K562 (cell line): ENCODE results near the gene SPATA12. TPM values are rescaled to one million over a fixed set of nuclear protein-coding genes. Genes with fewer than 3 reads are reported as not detected.
A peak's percentile ranks its signal among the peaks of the same experiment; 100 is the strongest.

Source experiments
- ATAC-seq: fragments of 200-7000 bp; cut with Tn5 transposase; 3 replicates; pipeline ENCODE4 v1.9.1; 2020; ENCODE audit warnings: moderate library complexity
- BruUV-seq: library from RNA; stranded (reverse); fragments of 400-500 nt; replicated peaks from 2 replicates; lab custom pipeline; 2021; lab: Mats Ljungman, UMichigan
- CTCF ChIA-PET: fragments of 300-600 bp; formaldehyde crosslinking; extraction: SDS; loops from one replicate; lab custom pipeline; 2021; ENCODE audit warnings: low intra/inter-chr PET ratio; lab: Yijun Ruan, JAX
- POLR2A ChIA-PET: fragments of 300-600, 350-650 bp; sonication (Branson Sonifier 250); formaldehyde crosslinking; extraction: SDS; loops from one replicate; lab custom pipeline; 2021; ENCODE audit warnings: antibody characterized with exemption, inconsistent platforms; lab: Yijun Ruan, JAX
- DNase-seq, 4 experiments: peaks; one replicate each; pipeline versions ENCODE4 v3.0.0 to v3.0.0-alpha.2; 2011 to 2018; ENCODE audit warnings: low spot score in 3 of 4, mixed read lengths in 3 of 4; ENCODE audit errors: extremely low read depth in 1 of 4
- FAIRE-seq: peaks from 2 replicates; lab custom pipeline; 2011; peaks lifted over from hg19 to GRCh38; lab: Jason Lieb, UNC
- H2AFZ ChIP-seq: 2 replicates; pipeline ENCODE4 v1.6.0; 2011; ENCODE audit warnings: low read depth, low read length, control low read depth, inconsistent platforms
- H3K27ac ChIP-seq: fragments of 200-600 bp; 3 replicates; pipeline ENCODE4 v1.8.0; 2011; ENCODE audit warnings: low read depth, mild to moderate bottlenecking, control low read depth, inconsistent platforms, low read length, moderate library complexity, mixed read lengths; ENCODE audit errors: extremely low read depth
- H3K27me3 ChIP-seq, 2 experiments: fragments of 300-600 bp in 1 of 2; 2 replicates in 1 of 2; 3 replicates in 1 of 2; pipeline versions ENCODE4 v1.6.0 to v1.8.0; 2011; ENCODE audit warnings: inconsistent platforms in 2 of 2, low read length in 2 of 2, mild to moderate bottlenecking in 1 of 2, mixed read lengths in 1 of 2, moderate library complexity in 1 of 2; ENCODE audit not compliant: control insufficient read depth in 2 of 2, insufficient read depth in 2 of 2
- H3K36me3 ChIP-seq: fragments of 300-600 bp; 3 replicates; pipeline ENCODE4 v1.8.0; 2011; ENCODE audit warnings: mild to moderate bottlenecking, low read length, inconsistent platforms; ENCODE audit not compliant: control insufficient read depth, insufficient read depth
- H3K4me1 ChIP-seq, 2 experiments: fragments of 200-600 bp in 1 of 2; replicated peaks in 1 of 2; 2 replicates in 1 of 2; 3 replicates in 1 of 2; pipeline versions ENCODE4 v1.5.1 to v1.8.0; 2011; ENCODE audit warnings: inconsistent platforms in 2 of 2, low read length in 2 of 2, mild to moderate bottlenecking in 1 of 2, mixed read lengths in 1 of 2, moderate library complexity in 1 of 2; ENCODE audit not compliant: control insufficient read depth in 2 of 2, insufficient read depth in 2 of 2
- H3K4me2 ChIP-seq: 2 replicates; pipeline ENCODE4 v1.6.1; 2011; ENCODE audit warnings: low read length, control low read depth, inconsistent platforms, mixed read lengths; ENCODE audit not compliant: insufficient read depth
- H3K4me3 ChIP-seq: fragments of 200-600 bp; sonication (generic), shearing (Covaris generic); 2 replicates; pipeline ENCODE4 v1.5.1; 2016; ENCODE audit warnings: control low read depth, inconsistent platforms
- H3K79me2 ChIP-seq: fragments of 200-600 bp; 3 replicates; pipeline ENCODE4 v1.8.0; 2011; ENCODE audit warnings: low read length, inconsistent platforms; ENCODE audit not compliant: control insufficient read depth, insufficient read depth
- H3K9ac ChIP-seq, 2 experiments: 2 replicates each; pipeline versions ENCODE4 v1.6.0 to v1.6.1; 2011; ENCODE audit warnings: low read depth in 2 of 2, low read length in 2 of 2, control low read depth in 1 of 2, inconsistent platforms in 1 of 2, mild to moderate bottlenecking in 1 of 2, mixed read lengths in 1 of 2; ENCODE audit not compliant: insufficient read depth in 1 of 2
- H3K9me1 ChIP-seq: one replicate; pipeline ENCODE4 v1.6.0; 2011; ENCODE audit warnings: inconsistent platforms, mild to moderate bottlenecking, low read length, moderate library complexity; ENCODE audit not compliant: control insufficient read depth, insufficient read depth
- H3K9me3 ChIP-seq: replicated peaks from 2 replicates; pipeline ENCODE4 v1.5.1; 2011; ENCODE audit warnings: low read depth, low read length, inconsistent platforms; ENCODE audit not compliant: control insufficient read depth, insufficient read depth
- H4K20me1 ChIP-seq: replicated peaks from 2 replicates; pipeline ENCODE4 v1.6.1; 2011; ENCODE audit warnings: low read length, inconsistent platforms, mixed read lengths; ENCODE audit not compliant: control insufficient read depth, insufficient read depth
- NFIC ChIP-seq: fragments of 450-650 bp; IDR thresholded peaks from 2 replicates; pipeline ENCODE4 v1.6.1; 2017; ENCODE audit warnings: mild to moderate bottlenecking, inconsistent platforms
- SMAD4 ChIP-seq: fragments of 250-450 bp; sonication (Bioruptor Pico); conservative IDR thresholded peaks from 2 replicates; pipeline ENCODE4 v1.8.0; 2021; ENCODE audit warnings: inconsistent platforms, mild to moderate bottlenecking, moderate library complexity
- ZBED1 ChIP-seq: IDR thresholded peaks from 2 replicates; pipeline ENCODE4 v1.6.1; 2014
- ZNF239 ChIP-seq: fragments of 250-450 bp; sonication (Bioruptor Pico); IDR thresholded peaks from 2 replicates; pipeline ENCODE4 v1.4.0; 2020; ENCODE audit warnings: mild to moderate bottlenecking
- ZNF316 ChIP-seq: fragments of 450-650 bp; IDR thresholded peaks from 2 replicates; pipeline ENCODE4 v1.6.1; 2016
- ZNF764 ChIP-seq: fragments of 250-450 bp; sonication (Bioruptor Pico); IDR thresholded peaks from 2 replicates; pipeline ENCODE4 v1.4.0; 2020; ENCODE audit warnings: low read depth, mild to moderate bottlenecking, moderate library complexity
- WGBS: fragments of 100-300 bp; shearing (Covaris generic); methylation state at CpG from one replicate; pipeline ENCODE4 v1.1.6; 2016; ENCODE audit warnings: low coverage, mixed read lengths; ENCODE audit not compliant: insufficient coverage; ENCODE audit errors: missing lambda C conversion rate; 5-methylcytosine and 5-hydroxymethylcytosine counted together
- in situ Hi-C: fragments of 300-500 bp; cut with MboI; formaldehyde crosslinking; loops from 4 replicates; pipeline ENCODE4 v1.15.0; 2018; ENCODE audit warnings: inconsistent platforms, mixed read lengths
- intact Hi-C: fragments of 100-400 bp; cut with micrococcal nuclease; formaldehyde crosslinking; loops from 2 replicates; pipeline ENCODE4 v1.14.2; 2022
- polyA plus RNA-seq, 8 experiments: library from polyadenylated mRNA; depleted of rRNA in 4 of 8; stranded (reverse) in 5 of 8; unstranded in 3 of 8; fragments of >200 nt; fragmentation: Nextera tagmentation in 2 of 8; fragmentation: Illumina TruSeq in 1 of 8; extraction: Ambion mirVana in 2 of 8; extraction: Trizol in 1 of 8; gene quantifications; 2 replicates each; pipeline versions ENCODE4 v1.2.1 to v1.2.3, GENCODE V29; 2011 to 2014; ENCODE audit warnings: inconsistent platforms in 1 of 8, missing spikeins in 1 of 8
- total RNA-seq, 7 experiments: library from RNA; depleted of rRNA in 6 of 7; stranded (reverse); fragments of >200 nt in 6 of 7; fragmentation: Illumina TruSeq in 2 of 7; extraction: Trizol in 2 of 7; gene quantifications; 2 replicates each; pipeline versions ENCODE4 v1.2.1 to v1.2.3, GENCODE V29; 2011 to 2021; ENCODE audit warnings: low replicate concordance in 1 of 7
- TF ChIP-seq, protein P1 (sequence below), 2 experiments: fragments of 200-800 bp in 1 of 2; sonication (Bioruptor generic) in 1 of 2; sonication (generic) in 1 of 2; formaldehyde crosslinking in 1 of 2; IDR thresholded peaks in 1 of 2; conservative IDR thresholded peaks in 1 of 2; 2 replicates each; pipeline versions ENCODE4 v1.5.0 to v1.6.1; 2016 to 2020; ENCODE audit warnings: missing compliant biosample characterization in 1 of 2, missing genetic modification characterization in 1 of 2, missing genetic modification reagents in 1 of 2

Gene SPATA12
- total and polyA plus RNA-seq, 9 of the 15 experiments (the other 6 are each of a cell fraction or from before 2014, with no cell fraction given) = not detected

DNA sequence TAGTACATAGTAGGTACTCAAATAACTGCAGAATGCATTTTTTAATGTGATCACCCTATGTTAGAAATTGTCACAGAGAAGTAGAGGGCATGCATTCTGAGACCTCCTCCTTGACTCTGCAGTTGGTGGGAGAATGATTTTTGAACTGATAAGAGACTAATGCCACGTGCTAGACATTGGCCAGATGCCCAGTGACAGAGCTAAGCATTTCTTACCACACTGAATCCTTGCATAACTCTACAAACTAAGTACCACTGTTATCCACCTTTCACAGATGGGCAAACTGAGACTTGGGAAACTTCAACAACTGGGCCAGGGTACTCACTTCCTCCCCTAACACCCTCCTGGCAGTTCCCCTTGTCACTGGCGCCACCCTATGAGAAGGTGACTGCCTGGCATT, 33.5 kb upstream of the SPATA12 start:
- no peak overlapping the region for H3K4me2 ChIP-seq
- H3K27ac ChIP-seq = no peak overlapping the region
- TF ChIP-seq, protein P1, sequence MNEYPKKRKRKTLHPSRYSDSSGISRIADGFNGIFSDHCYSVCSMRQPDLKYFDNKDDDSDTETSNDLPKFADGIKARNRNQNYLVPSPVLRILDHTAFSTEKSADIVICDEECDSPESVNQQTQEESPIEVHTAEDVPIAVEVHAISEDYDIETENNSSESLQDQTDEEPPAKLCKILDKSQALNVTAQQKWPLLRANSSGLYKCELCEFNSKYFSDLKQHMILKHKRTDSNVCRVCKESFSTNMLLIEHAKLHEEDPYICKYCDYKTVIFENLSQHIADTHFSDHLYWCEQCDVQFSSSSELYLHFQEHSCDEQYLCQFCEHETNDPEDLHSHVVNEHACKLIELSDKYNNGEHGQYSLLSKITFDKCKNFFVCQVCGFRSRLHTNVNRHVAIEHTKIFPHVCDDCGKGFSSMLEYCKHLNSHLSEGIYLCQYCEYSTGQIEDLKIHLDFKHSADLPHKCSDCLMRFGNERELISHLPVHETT (CRISPR knock-in tag; conservative IDR thresholded peaks at IDR 0.05 in 1 of 2, IDR thresholded peaks at IDR 0.05 in 1 of 2) = no peak
- TF ChIP-seq ZNF316 (0 out of 2 replicates have a peak, but pooled peaks have one; percentile 24), NFIC (peak; percentile 29; the same call in 1 of the 2 replicates)
- TF ChIP-seq, all 486 proteins: peak for 2
- WGBS = 13% methylated on average over 2 of the region's 2 CpGs
- BruUV-seq = no TSS peak
- Histone ChIP-seq H3K9me3 (no peaks in the 10 kb centered on the region), H3K79me2 (no peaks in the 10 kb centered on the region), H2AFZ (no peak overlapping the region), H4K20me1 (no peaks in the 10 kb centered on the region), H3K9ac (no peak overlapping the region), H3K27me3 (no peaks in the 10 kb centered on the region; a peak in 1 of 5 replicates), H3K9me1 (no peaks in the 10 kb centered on the region), H3K4me1 (peaks cover 0 to 3% of the 10 kb centered on the region in 2 experiments; a peak in 1 of 5 replicates), H3K4me3 (no peak overlapping the region), H3K36me3 (no peaks in the 10 kb centered on the region)
- in situ Hi-C loops = no loop called here
- CTCF ChIA-PET = no interaction called here
- ATAC-seq (no peak), DNase-seq (no peak), FAIRE-seq (no peak)
- intact Hi-C loops = no loop called here
- POLR2A ChIA-PET = no interaction called here

DNA sequence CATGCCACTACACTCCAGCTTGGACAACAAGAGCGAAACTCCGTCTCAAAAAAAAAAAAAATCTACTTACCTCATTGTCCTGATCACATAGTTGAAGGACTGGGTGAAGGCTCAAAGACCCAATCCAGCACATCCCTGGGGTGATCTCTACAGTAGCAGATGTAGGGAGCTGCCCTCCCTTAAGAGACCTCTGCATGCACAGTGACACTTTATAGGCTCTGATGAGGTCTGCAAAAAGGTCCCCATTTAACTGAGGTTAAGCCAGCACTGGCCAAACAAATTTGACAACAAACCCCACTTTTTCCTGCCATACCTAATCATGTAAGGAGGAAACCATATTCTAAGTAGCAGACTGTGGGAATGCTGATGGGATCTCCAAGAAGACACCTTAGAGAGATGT, 31.1 kb upstream of the SPATA12 start:
- no peak for ATAC-seq
- no peaks in the 10 kb centered on the region for H3K27me3 ChIP-seq
- H2AFZ ChIP-seq = no peak overlapping the region
- TF ChIP-seq ZNF764 (CRISPR knock-in tag) (no peak), ZBED1 (no peak), ZNF239 (CRISPR knock-in tag) (peak; percentile 90), SMAD4 (CRISPR knock-in tag) (no peak)
- TF ChIP-seq, all 486 proteins: peak for 1
- H3K9me3 ChIP-seq = no peaks in the 10 kb centered on the region
- intact Hi-C loops = no loop called here
- no peak overlapping the region for H3K4me3 ChIP-seq
- no peak overlapping the region for H3K9ac ChIP-seq
- no peaks in the 10 kb centered on the region for H3K79me2 ChIP-seq
- BruUV-seq = no TSS peak
- FAIRE-seq (no peak), DNase-seq (no peak)
- no peak overlapping the region for H3K27ac ChIP-seq
- WGBS = 83% methylated on average over 1 of the region's 2 CpGs
- CTCF ChIA-PET = no interaction called here
- H3K4me1 ChIP-seq = peaks cover 0 to 3% of the 10 kb centered on the region in 2 experiments; a peak in 1 of 5 replicates
- no peaks in the 10 kb centered on the region for H3K36me3 ChIP-seq
- no peaks in the 10 kb centered on the region for H3K9me1 ChIP-seq
- no peak overlapping the region for H3K4me2 ChIP-seq
- H4K20me1 ChIP-seq = no peaks in the 10 kb centered on the region
- in situ Hi-C loops = no loop called here
- POLR2A ChIA-PET = no interaction called here
